Activated CD8-positive, alpha-beta memory T cell treated with anti-CD3 and anti-CD28 coated beads, Interleukin-2, amount 10 ng/mL, durations not matched to agents 7 days and 5 days (primary cell): Measurements from ENCODE around the gene PPP1R3G. TPM values are rescaled to one million over a fixed set of nuclear protein-coding genes. Genes with fewer than 3 reads are reported as not detected.
A peak's percentile ranks its signal among the peaks of the same experiment; 100 is the strongest.

Source experiments
- ATAC-seq: fragments of 150-1000 bp; cut with Tn5 transposase; one replicate; pipeline ENCODE4 v1.10.0; 2021; ENCODE audit warnings: moderate library complexity
- CTCF ChIA-PET: fragments of 350-600 bp; sonication (Branson Sonifier 250); formaldehyde crosslinking; loops from one replicate; lab custom pipeline; 2021; ENCODE audit warnings: antibody characterized with exemption; lab: Charles Lee
- DNase-seq: peaks from one replicate; pipeline ENCODE4 v3.0.0-alpha.2; 2020
- H3K27ac Mint-ChIP-seq: one replicate; pipeline ENCODE4 v1.8.0; 2021; ENCODE audit warnings: mild to moderate bottlenecking, mixed read lengths
- H3K27me3 Mint-ChIP-seq: one replicate; pipeline ENCODE4 v1.8.0; 2021; ENCODE audit warnings: mixed read lengths
- H3K36me3 Mint-ChIP-seq: one replicate; pipeline ENCODE4 v1.8.0; 2021; ENCODE audit warnings: mild to moderate bottlenecking, mixed read lengths
- H3K4me1 Mint-ChIP-seq: one replicate; pipeline ENCODE4 v1.8.0; 2021; ENCODE audit warnings: mixed read lengths
- H3K4me3 Mint-ChIP-seq: one replicate; pipeline ENCODE4 v1.8.0; 2021; ENCODE audit warnings: mild to moderate bottlenecking, moderate library complexity, mixed read lengths
- H3K9me3 Mint-ChIP-seq: one replicate; pipeline ENCODE4 v1.8.0; 2022; ENCODE audit warnings: low read depth, mixed read lengths
- total RNA-seq, 2 experiments: library from RNA; stranded (reverse); gene quantifications; one replicate each; pipeline ENCODE4 v1.2.3, GENCODE V29; 2021

PPP1R3G gene
- total RNA-seq, 2 experiments from 2014 or later, result not detected

- no peak for ATAC-seq
- H3K4me1 Mint-ChIP-seq, result peaks cover 2% of the 10 kb centered on the region
- no peaks in the 10 kb centered on the region for H3K9me3 Mint-ChIP-seq
- H3K4me3 Mint-ChIP-seq, result no peak overlapping the region
- CTCF ChIA-PET, result no interaction called here
- H3K36me3 Mint-ChIP-seq, result peaks cover 1% of the 10 kb centered on the region
- peaks cover 50% of the 10 kb centered on the region for H3K27me3 Mint-ChIP-seq
- H3K27ac Mint-ChIP-seq, result no peak overlapping the region
- DNase-seq, result peak; percentile 4
Observed at GRCh38 chr6:5080574-5080973, 4.6 kb upstream of the PPP1R3G start.

GRCh38 chr6:5081182-5081581, 4.0 kb upstream of the PPP1R3G start:
- ATAC-seq (no peak), DNase-seq (peak; percentile 35)
- H3K4me1 Mint-ChIP-seq, result peaks cover 2% of the 10 kb centered on the region
- H3K4me3 Mint-ChIP-seq, result no peak overlapping the region
- H3K27me3 Mint-ChIP-seq, result peaks cover 52% of the 10 kb centered on the region
- CTCF ChIA-PET, result no interaction called here
- H3K36me3 Mint-ChIP-seq, result peaks cover 1% of the 10 kb centered on the region
- no peak overlapping the region for H3K27ac Mint-ChIP-seq
- no peaks in the 10 kb centered on the region for H3K9me3 Mint-ChIP-seq

GRCh38 chr6:5081955-5082354, 3.2 kb upstream of the PPP1R3G start:
- Mint-ChIP-seq H3K9me3 (no peaks in the 10 kb centered on the region), H3K4me1 (peaks cover 4% of the 10 kb centered on the region), H3K27ac (no peak overlapping the region), H3K4me3 (no peak overlapping the region), H3K36me3 (peaks cover 1% of the 10 kb centered on the region), H3K27me3 (peaks cover 59% of the 10 kb centered on the region)
- CTCF ChIA-PET, result no interaction called here
- ATAC-seq, result no peak
- no peak for DNase-seq

GRCh38 chr6:5082487-5083306, 2.4 kb upstream of the PPP1R3G start:
- CTCF ChIA-PET, result no interaction called here
- H3K27me3 Mint-ChIP-seq, result peaks cover 67% of the 10 kb centered on the region
- peaks cover 1% of the 10 kb centered on the region for H3K36me3 Mint-ChIP-seq
- H3K4me3 Mint-ChIP-seq, result no peak overlapping the region
- DNase-seq (no peak), ATAC-seq (no peak)
- no peak overlapping the region for H3K27ac Mint-ChIP-seq
- H3K9me3 Mint-ChIP-seq, result no peaks in the 10 kb centered on the region
- H3K4me1 Mint-ChIP-seq, result peaks cover 4% of the 10 kb centered on the region

- no peak for ATAC-seq
- Mint-ChIP-seq H3K4me3 (peak overlapping the region; percentile 52), H3K9me3 (no peaks in the 10 kb centered on the region), H3K27me3 (peaks cover 66% of the 10 kb centered on the region), H3K27ac (no peak overlapping the region), H3K36me3 (peaks cover 1% of the 10 kb centered on the region), H3K4me1 (peaks cover 4% of the 10 kb centered on the region)
- no peak for DNase-seq
- CTCF ChIA-PET, result no interaction called here
Observed at GRCh38 chr6:5083307-5083583, 1.9 kb upstream of the PPP1R3G start.

GRCh38 chr6:5083813-5084359, 1.3 kb upstream of the PPP1R3G start:
- ATAC-seq (no peak), DNase-seq (no peak)
- Mint-ChIP-seq H3K4me1 (peaks cover 4% of the 10 kb centered on the region), H3K4me3 (peak overlapping the region; percentile 52), H3K36me3 (peaks cover 1% of the 10 kb centered on the region), H3K27ac (no peak overlapping the region), H3K9me3 (no peaks in the 10 kb centered on the region), H3K27me3 (peaks cover 67% of the 10 kb centered on the region)
- CTCF ChIA-PET, result no interaction called here

- Mint-ChIP-seq H3K4me3 (peak overlapping the region; percentile 63), H3K27ac (no peak overlapping the region), H3K27me3 (peaks cover 66% of the 10 kb centered on the region), H3K36me3 (peaks cover 1% of the 10 kb centered on the region), H3K4me1 (peaks cover 4% of the 10 kb centered on the region), H3K9me3 (no peaks in the 10 kb centered on the region)
- CTCF ChIA-PET, result no interaction called here
- no peak for DNase-seq
- peak; percentile 40 for ATAC-seq
Observed at GRCh38 chr6:5084360-5084780, 771 bp upstream of the PPP1R3G start.

GRCh38 chr6:5085648-5086293, 630 bp downstream of the PPP1R3G start:
- Mint-ChIP-seq H3K4me3 (no peak overlapping the region), H3K9me3 (no peaks in the 10 kb centered on the region), H3K27me3 (peaks cover 67% of the 10 kb centered on the region), H3K4me1 (peaks cover 4% of the 10 kb centered on the region), H3K36me3 (peaks cover 1% of the 10 kb centered on the region), H3K27ac (no peak overlapping the region)
- peak; percentile 28 for ATAC-seq
- CTCF ChIA-PET, result no interaction called here
- DNase-seq, result no peak

GRCh38 chr6:5086294-5086890, 1.3 kb downstream of the PPP1R3G start:
- no peak overlapping the region for H3K4me3 Mint-ChIP-seq
- no peak overlapping the region for H3K27ac Mint-ChIP-seq
- DNase-seq, result no peak
- ATAC-seq, result no peak
- H3K4me1 Mint-ChIP-seq, result peaks cover 4% of the 10 kb centered on the region
- H3K36me3 Mint-ChIP-seq, result peaks cover 1% of the 10 kb centered on the region
- CTCF ChIA-PET, result no interaction called here
- H3K27me3 Mint-ChIP-seq, result peaks cover 71% of the 10 kb centered on the region
- no peaks in the 10 kb centered on the region for H3K9me3 Mint-ChIP-seq

- H3K9me3 Mint-ChIP-seq, result no peaks in the 10 kb centered on the region
- ATAC-seq (no peak), DNase-seq (no peak)
- H3K36me3 Mint-ChIP-seq, result peaks cover 1% of the 10 kb centered on the region
- H3K27ac Mint-ChIP-seq, result no peak overlapping the region
- peaks cover 4% of the 10 kb centered on the region for H3K4me1 Mint-ChIP-seq
- no peak overlapping the region for H3K4me3 Mint-ChIP-seq
- peaks cover 71% of the 10 kb centered on the region for H3K27me3 Mint-ChIP-seq
- CTCF ChIA-PET, result no interaction called here
Observed at GRCh38 chr6:5087389-5087788, 2.2 kb downstream of the PPP1R3G start.

GRCh38 chr6:5088780-5089179, 3.6 kb downstream of the PPP1R3G start:
- Mint-ChIP-seq H3K27ac (no peak overlapping the region), H3K9me3 (no peaks in the 10 kb centered on the region), H3K27me3 (peaks cover 63% of the 10 kb centered on the region), H3K36me3 (no peaks in the 10 kb centered on the region), H3K4me1 (peaks cover 4% of the 10 kb centered on the region), H3K4me3 (no peak overlapping the region)
- DNase-seq (no peak), ATAC-seq (no peak)
- CTCF ChIA-PET, result no interaction called here

- ATAC-seq (no peak), DNase-seq (no peak)
- Mint-ChIP-seq H3K36me3 (no peaks in the 10 kb centered on the region), H3K27ac (no peak overlapping the region), H3K9me3 (no peaks in the 10 kb centered on the region), H3K4me1 (peaks cover 4% of the 10 kb centered on the region), H3K27me3 (peaks cover 60% of the 10 kb centered on the region), H3K4me3 (no peak overlapping the region)
- CTCF ChIA-PET, result no interaction called here
Observed at GRCh38 chr6:5089481-5090438, 4.6 kb downstream of the PPP1R3G start.

- DNase-seq (no peak), ATAC-seq (no peak)
- Mint-ChIP-seq H3K36me3 (no peaks in the 10 kb centered on the region), H3K4me1 (peaks cover 3% of the 10 kb centered on the region), H3K4me3 (no peak overlapping the region), H3K27ac (no peak overlapping the region), H3K9me3 (no peaks in the 10 kb centered on the region), H3K27me3 (peaks cover 59% of the 10 kb centered on the region)
- CTCF ChIA-PET, result no interaction called here
Observed at GRCh38 chr6:5090603-5091002, 5.5 kb downstream of the PPP1R3G start.
